OCI-LY3 (cell line): ENCODE results near the gene DHX30.

Experiments
- H2AFZ ChIP-seq: fragments of 200-600, 300-600 bp; shearing (Covaris generic); 2 replicates; pipeline ENCODE4 v1.6.0; 2014; ENCODE audit warnings: antibody characterized with exemption, low read depth, low read length
- H3K27ac ChIP-seq: fragments of 200-600, 300-600 bp; sonication (generic); 2 replicates; pipeline ENCODE4 v1.5.1; 2014; ENCODE audit warnings: mild to moderate bottlenecking, low read length, moderate library complexity, mixed read lengths
- H3K27me3 ChIP-seq: fragments of 200-600, 300-600 bp; sonication (generic); 2 replicates; pipeline ENCODE4 v1.6.1; 2014; ENCODE audit warnings: low read depth, low read length, mixed read lengths
- H3K36me3 ChIP-seq: fragments of 200-600, 300-600 bp; sonication (generic); replicated peaks from 2 replicates; pipeline ENCODE3; 2014; ENCODE audit warnings: low read depth, low read length, mixed read lengths
- H3K4me1 ChIP-seq: fragments of 300-600, 200-600 bp; sonication (generic); 2 replicates; pipeline ENCODE4 v1.6.1; 2014; ENCODE audit warnings: low read length, mixed read lengths
- H3K4me2 ChIP-seq: fragments of 200-600, 300-600 bp; sonication (generic); 2 replicates; pipeline ENCODE4 v1.6.1; 2014; ENCODE audit warnings: low read length, mixed read lengths
- H3K4me3 ChIP-seq: fragments of 300-600, 200-600 bp; sonication (generic); 2 replicates; pipeline ENCODE4 v1.5.1; 2014; ENCODE audit warnings: antibody characterized with exemption, mild to moderate bottlenecking, low read length, moderate library complexity
- H3K79me2 ChIP-seq: fragments of 300-600, 200-600 bp; shearing (Covaris generic); 2 replicates; pipeline ENCODE4 v1.6.1; 2014; ENCODE audit warnings: mild to moderate bottlenecking, low read length, mixed read lengths
- H3K9ac ChIP-seq: fragments of 300-600, 200-600 bp; shearing (Covaris generic); 2 replicates; pipeline ENCODE4 v1.6.0; 2014; ENCODE audit warnings: mild to moderate bottlenecking, low read length, moderate library complexity
- H3K9me3 ChIP-seq: fragments of 200-600, 300-600 bp; shearing (Covaris generic); 2 replicates; pipeline ENCODE4 v1.6.1; 2014; ENCODE audit warnings: low read length, mixed read lengths; ENCODE audit not compliant: insufficient read depth
- H4K20me1 ChIP-seq: fragments of 200-600, 300-600 bp; sonication (generic); 2 replicates; pipeline ENCODE4 v1.6.1; 2016; ENCODE audit warnings: low read length, mixed read lengths; ENCODE audit not compliant: insufficient read depth
- EZH2phosphoT487 ChIP-seq: fragments of 200-600 bp; shearing (Covaris generic); IDR thresholded peaks from 2 replicates; pipeline ENCODE4 v1.6.1; 2018; ENCODE audit warnings: antibody characterized with exemption, mixed run types, low read depth
- TF ChIP-seq, protein P1 (sequence below): fragments of 200-600, 300-600 bp; sonication (generic); IDR thresholded peaks from 2 replicates; pipeline ENCODE4 v1.5.1; 2014; ENCODE audit warnings: antibody characterized with exemption, low read length, low read depth

Gene DHX30

DNA sequence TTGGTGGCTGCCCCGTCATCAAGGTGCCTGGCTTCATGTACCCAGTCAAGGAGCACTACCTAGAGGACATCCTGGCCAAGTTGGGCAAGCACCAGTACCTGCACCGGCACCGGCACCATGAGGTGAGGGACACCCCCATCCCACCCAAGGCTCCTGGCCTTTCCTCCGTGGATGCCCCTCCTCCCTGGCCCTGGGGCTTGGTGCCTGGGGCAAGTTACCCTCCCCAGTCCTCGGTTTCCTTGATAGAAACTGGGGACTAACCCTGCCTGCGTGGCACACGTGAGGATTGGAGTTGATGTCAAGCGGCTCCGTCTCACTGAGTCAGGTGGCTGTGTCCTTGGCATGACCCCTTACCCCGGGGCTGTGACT lies 43.9 kb downstream of the DHX30 start:
- Histone ChIP-seq H3K4me3 (no peak overlapping the region), H4K20me1 (0 out of 2 replicates have a peak, but pooled peaks cover 4% of the 10 kb centered on the region), H3K9me3 (no peaks in the 10 kb centered on the region), H3K4me1 (no peaks in the 10 kb centered on the region), H3K4me2 (no peak overlapping the region), H3K27ac (no peak overlapping the region), H3K9ac (no peak overlapping the region), H3K36me3 (peaks cover 71% of the 10 kb centered on the region), H3K79me2 (no peaks in the 10 kb centered on the region), H3K27me3 (no peaks in the 10 kb centered on the region), H2AFZ (no peak overlapping the region)
- TF ChIP-seq EZH2phosphoT487, result no peak
- TF ChIP-seq, protein P1, sequence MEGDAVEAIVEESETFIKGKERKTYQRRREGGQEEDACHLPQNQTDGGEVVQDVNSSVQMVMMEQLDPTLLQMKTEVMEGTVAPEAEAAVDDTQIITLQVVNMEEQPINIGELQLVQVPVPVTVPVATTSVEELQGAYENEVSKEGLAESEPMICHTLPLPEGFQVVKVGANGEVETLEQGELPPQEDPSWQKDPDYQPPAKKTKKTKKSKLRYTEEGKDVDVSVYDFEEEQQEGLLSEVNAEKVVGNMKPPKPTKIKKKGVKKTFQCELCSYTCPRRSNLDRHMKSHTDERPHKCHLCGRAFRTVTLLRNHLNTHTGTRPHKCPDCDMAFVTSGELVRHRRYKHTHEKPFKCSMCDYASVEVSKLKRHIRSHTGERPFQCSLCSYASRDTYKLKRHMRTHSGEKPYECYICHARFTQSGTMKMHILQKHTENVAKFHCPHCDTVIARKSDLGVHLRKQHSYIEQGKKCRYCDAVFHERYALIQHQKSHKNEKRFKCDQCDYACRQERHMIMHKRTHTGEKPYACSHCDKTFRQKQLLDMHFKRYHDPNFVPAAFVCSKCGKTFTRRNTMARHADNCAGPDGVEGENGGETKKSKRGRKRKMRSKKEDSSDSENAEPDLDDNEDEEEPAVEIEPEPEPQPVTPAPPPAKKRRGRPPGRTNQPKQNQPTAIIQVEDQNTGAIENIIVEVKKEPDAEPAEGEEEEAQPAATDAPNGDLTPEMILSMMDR, result no peak

DNA sequence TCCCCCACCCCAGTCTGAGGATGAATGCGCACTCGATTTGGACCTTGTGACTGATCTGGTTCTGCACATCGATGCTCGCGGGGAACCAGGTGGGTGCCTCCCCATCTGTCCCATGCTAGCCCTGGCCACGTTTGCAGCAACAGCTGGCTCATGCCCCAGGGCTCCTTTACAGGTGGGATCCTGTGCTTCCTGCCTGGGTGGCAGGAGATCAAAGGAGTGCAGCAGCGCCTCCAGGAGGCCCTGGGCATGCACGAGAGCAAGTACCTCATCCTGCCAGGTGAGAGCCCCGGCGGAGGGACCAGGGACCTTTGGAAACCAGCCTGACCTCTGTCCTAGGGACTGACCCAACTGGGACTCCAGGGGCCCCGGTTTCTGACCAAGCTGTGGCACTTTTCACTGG lies 44.3 kb downstream of the DHX30 start:
- Histone ChIP-seq H4K20me1 (0 out of 2 replicates have a peak, but pooled peaks cover 4% of the 10 kb centered on the region), H3K27me3 (no peaks in the 10 kb centered on the region), H3K4me1 (no peaks in the 10 kb centered on the region), H3K36me3 (peaks cover 71% of the 10 kb centered on the region), H3K4me3 (no peak overlapping the region), H3K4me2 (no peak overlapping the region), H2AFZ (no peak overlapping the region), H3K27ac (no peak overlapping the region), H3K79me2 (no peaks in the 10 kb centered on the region), H3K9me3 (no peaks in the 10 kb centered on the region), H3K9ac (no peak overlapping the region)
- TF ChIP-seq EZH2phosphoT487, result no peak
- TF ChIP-seq, protein P1, result no peak

DNA sequence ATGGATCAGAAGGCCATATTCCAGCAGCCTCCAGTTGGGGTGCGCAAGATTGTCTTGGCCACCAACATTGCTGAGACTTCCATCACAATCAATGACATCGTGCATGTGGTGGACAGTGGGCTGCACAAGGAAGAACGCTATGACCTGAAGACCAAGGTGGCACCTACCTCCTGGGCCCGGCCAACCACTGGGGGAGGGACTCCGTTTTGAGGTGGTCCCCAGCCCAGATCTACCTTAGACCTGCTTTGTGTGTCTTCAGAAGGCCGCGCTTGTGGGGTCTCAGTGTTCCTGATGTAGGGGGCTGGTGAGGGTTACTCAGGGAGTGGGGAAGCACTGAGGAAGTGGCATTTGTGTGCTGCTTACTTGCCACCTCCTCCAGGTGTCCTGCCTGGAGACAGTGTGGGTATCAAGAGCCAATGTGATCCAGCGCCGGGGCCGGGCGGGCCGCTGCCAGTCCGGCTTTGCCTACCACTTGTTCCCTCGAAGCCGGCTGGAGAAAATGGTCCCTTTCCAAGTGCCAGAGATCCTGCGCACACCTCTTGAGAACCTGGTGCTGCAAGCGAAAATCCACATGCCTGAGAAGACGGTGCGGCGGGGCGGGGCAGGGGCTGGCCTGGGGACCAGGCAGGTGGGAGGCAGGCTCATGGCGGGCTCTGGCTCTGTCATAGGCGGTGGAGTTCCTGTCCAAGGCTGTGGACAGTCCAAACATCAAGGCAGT lies 45.0 kb downstream of the DHX30 start:
- Histone ChIP-seq H3K27ac (no peak overlapping the region), H3K4me2 (no peak overlapping the region), H3K27me3 (no peaks in the 10 kb centered on the region), H4K20me1 (0 out of 2 replicates have a peak, but pooled peaks cover 3% of the 10 kb centered on the region), H3K79me2 (no peaks in the 10 kb centered on the region), H3K9me3 (no peaks in the 10 kb centered on the region), H3K36me3 (peaks cover 66% of the 10 kb centered on the region), H2AFZ (no peak overlapping the region), H3K4me3 (no peak overlapping the region), H3K9ac (no peak overlapping the region), H3K4me1 (no peaks in the 10 kb centered on the region)
- TF ChIP-seq, protein P1, result no peak
- TF ChIP-seq EZH2phosphoT487, result no peak

DNA sequence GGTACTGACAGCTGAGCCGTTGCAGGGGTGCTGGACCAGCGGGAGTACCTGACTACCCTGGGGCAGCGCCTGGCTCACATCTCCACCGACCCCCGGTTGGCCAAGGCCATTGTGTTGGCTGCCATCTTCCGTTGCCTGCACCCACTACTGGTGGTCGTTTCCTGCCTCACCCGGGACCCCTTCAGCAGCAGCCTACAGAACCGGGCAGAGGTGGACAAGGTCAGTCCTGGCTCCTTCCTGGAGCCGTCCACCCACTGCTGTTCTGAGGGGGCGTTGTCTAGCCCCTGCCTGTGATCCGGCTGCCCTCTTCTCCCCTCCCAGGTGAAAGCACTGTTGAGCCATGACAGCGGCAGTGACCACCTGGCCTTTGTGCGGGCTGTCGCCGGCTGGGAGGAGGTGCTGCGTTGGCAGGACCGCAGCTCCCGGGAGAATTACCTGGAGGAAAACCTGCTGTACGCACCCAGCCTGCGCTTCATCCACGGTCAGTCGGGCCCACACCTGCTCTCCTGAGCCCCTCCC lies 45.7 kb downstream of the DHX30 start:
- H4K20me1 ChIP-seq, result no peaks in the 10 kb centered on the region
- H3K79me2 ChIP-seq, result no peaks in the 10 kb centered on the region

More for the DNA sequence above, 45.7 kb downstream of the DHX30 start:
- Histone ChIP-seq H3K4me2 (no peak overlapping the region), H3K27me3 (no peaks in the 10 kb centered on the region), H2AFZ (no peak overlapping the region), H3K4me1 (no peaks in the 10 kb centered on the region), H3K9me3 (no peaks in the 10 kb centered on the region), H3K4me3 (no peak overlapping the region), H3K9ac (no peak overlapping the region), H3K36me3 (peaks cover 59% of the 10 kb centered on the region), H3K27ac (no peak overlapping the region)
- TF ChIP-seq EZH2phosphoT487, result no peak
- TF ChIP-seq, protein P1, result no peak
